Activated CD8-positive, alpha-beta memory T cell treated with anti-CD3 and anti-CD28 coated beads for 1 hour (primary cell): ENCODE data around the gene CHD1.
A peak's percentile ranks its signal among the peaks of the same experiment; 100 is the strongest.

Experiments used
- DNase-seq, 2 donors: peaks; one replicate each; pipeline ENCODE4 v3.0.0-alpha.2; 2020; ENCODE audit warnings: low read depth in 1 of 2; ENCODE audit errors: extremely low read depth in 1 of 2

The CHD1 gene

DNA sequence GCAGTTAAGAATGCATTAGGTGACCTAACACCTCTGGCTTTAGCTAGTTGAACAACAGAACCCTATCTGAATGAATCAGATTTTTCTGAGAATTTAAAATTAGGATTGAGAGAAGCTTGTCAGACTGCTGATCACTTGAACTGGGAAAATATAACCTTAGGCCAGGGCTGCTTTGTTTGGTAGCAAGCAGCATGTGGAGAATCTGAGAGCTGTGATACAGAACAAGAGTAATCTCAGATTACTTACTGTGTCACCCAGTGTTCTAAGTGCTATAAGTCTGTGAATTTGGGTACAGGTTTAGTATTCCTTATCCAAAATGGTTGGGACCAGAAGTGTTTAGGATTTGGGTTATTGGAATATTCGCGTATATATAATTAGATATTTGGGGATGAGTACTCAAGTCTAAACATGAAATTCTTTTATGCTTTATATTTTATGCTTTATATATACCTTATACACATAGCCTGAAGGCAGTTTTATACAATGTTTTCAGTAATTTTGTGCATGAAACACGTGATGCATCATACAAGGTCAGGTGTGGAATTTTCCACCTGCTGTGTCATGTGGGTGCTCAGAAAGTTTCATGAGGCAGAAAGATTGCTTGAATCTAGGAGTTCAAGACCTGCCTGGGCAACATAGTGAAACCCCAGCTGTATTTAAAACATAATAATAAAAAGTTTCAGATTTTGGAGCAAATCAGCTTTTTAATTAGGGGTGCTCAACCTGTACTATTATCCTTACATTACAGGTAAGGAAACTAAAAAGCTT, 8.3 kb upstream of the CHD1 start:
- DNase-seq: no peak

DNA sequence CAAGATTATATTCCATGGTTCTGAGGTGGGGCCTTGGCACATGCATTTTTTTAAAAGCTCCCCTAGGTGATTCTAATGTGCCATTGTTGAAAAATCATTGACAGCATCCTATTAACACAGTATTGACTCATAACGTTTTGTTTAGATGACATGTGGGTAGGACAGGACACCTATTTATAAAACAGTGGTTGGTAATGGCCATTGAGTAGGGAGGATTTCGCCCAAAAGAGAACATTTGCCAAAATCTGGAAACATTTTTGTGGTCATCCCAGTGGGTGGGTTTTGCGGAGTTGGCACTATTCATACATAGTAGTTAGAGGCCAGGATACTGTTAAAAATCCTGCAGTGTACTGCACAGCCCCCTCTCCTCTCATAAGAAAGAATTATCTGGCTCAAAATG, 6.4 kb upstream of the CHD1 start:
- no peak for DNase-seq

DNA sequence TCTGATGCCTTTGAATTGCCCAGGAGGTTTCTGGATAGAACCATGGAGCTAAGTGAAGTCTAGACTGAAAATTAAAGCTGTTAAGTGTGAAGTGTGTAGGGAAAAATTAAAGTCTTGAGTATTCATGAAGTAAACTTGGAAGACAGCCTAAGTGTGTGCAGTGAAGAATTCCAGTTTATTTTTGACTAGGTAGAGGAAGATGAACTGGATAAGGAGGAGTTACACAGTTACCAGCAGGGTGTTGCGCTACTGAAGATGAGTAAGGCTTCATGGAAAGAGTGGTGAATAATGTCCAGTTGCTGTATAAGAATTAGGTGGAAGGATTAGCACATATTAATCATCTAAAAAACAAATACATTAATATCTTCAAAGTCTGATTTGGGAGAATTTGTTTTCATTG, 5.7 kb upstream of the CHD1 start:
- DNase-seq: no peak

DNA sequence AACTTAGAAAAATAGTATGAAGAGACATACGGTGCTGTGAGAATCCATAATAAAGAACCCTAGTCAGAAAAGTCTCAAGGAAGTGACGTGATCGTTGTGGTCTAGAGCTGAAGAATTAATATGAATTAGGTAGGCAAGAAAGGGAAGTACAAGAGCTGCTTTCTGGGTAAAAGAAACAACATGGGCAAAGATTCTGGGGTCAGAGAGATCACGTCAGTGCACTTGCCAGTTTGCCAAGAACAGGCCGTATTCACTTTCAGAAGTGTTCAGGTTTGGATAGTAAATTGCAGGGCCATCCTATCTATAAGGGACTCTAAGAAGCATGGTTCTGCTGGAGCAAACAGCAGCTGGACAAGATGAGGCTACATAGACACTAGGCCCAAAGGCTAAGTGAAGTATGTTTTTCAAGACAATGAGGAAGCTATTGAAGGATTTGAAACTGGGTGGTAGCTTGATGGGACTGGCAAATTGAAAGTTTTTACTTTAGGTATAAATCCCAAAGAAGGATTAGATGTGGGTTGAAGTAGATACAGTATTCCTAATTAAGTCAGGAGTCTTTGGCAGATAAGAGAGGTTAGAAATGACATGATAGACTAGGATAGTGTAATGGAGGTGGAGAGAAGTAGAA, 4.8 kb upstream of the CHD1 start:
- DNase-seq: no peak

DNA sequence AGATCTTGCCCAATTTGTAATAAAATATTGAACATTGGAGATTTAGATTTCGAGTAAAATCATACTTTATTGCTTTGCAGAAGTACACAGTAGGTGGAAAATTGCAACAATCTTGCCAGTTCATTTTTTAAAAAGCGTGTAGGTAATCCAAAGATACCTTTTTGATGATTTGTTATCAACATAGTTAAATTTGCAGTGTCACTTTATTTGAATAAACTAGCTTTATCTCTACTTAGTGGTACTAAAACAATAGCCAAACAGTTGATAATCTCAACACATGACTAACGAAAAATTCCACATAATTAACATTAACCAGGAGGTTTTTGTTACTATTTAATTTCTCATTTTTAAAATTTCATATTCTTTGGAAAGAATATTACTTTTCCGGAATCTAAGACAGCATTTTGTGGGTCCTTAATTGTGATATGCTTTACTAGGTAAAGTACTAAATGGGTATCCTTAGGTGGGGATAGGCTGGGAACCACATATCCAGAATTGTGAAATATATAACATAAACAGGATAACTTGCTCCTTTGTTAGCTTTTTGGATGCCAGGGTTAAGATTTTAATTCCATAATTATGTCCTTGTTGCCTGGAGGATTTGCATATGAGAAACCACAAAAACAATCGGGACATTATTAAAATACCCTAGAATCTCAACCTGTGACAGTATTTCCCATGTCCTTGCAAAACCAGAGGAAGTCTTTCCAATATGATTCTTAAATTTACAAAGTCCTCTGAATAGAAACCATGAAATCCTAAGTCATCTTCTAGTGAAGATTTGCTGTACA, 2.4 kb upstream of the CHD1 start:
- DNase-seq: no peak

DNA sequence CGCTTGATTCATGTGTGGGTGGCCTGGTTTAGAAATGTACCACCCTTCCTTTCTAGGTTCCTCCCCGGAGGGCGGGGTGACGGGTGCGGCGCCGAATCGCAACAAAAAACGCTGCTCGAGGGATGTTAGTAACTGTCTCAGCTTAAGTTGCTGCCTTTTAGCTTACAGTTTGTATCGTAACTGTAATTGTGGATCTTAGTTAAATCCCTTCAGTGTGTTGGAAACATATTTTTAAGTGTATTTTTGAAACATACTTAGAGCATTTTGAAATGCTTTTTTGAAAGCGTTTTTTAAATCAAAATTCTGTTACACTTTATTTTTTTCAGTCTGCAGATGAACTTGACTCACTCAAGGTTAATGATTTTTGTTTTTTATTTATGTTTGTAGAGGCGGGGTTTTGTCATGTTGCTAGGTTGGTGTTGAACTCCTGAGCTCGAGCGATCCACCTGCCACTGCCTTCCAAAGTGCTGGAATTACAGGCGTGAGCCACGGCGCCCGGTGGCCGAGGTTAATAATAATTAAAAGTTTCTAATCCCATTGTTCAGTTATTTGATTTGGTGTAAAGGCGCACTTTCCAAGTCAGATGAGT, 997 bp upstream of the CHD1 start:
- no peak for DNase-seq

DNA sequence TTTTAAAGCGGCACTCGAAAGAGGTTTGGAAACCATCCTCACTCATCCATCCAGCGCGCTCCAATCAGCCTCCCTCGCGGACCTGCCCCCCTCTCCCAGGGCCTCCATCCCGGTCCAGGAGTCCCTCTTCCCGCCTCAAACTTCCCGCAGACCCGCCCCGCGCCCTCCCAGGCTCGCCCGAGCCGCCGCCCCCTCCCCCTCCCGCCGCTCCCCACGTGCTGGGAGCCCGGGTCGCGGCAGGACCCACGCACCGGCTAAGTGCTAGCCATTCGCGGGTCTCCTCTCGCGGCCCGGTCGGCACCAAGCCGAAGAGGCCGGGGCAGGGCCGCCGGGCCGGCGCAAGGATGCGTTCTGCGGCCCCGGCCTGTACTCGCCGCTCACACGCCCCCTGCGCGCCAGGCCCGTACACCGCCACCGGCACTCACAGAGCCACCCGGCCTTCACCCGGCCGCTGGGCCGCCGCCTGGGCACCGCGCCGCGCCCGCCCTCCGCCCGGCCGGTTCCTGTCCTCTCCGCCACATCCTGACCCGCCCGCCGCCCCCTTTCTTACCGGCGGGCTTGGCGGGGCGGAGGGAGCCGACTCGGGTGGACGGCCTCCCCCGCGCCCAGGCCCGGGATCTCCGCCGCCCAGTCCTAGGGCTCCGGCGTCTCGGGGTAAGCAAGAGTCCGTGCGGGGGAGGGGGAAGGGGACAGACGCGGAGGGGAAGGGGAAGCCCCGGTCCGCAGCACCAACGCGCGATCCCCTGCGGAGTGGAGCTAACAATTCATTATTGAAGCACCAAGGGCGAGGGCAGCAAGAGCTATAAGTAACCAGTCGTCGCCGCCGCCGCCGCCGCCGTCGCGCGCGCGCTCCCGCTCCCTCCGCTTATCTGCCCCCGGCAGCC, 576 bp downstream of the CHD1 start:
- peak in 1 of 2 donors; percentile 27 for DNase-seq

DNA sequence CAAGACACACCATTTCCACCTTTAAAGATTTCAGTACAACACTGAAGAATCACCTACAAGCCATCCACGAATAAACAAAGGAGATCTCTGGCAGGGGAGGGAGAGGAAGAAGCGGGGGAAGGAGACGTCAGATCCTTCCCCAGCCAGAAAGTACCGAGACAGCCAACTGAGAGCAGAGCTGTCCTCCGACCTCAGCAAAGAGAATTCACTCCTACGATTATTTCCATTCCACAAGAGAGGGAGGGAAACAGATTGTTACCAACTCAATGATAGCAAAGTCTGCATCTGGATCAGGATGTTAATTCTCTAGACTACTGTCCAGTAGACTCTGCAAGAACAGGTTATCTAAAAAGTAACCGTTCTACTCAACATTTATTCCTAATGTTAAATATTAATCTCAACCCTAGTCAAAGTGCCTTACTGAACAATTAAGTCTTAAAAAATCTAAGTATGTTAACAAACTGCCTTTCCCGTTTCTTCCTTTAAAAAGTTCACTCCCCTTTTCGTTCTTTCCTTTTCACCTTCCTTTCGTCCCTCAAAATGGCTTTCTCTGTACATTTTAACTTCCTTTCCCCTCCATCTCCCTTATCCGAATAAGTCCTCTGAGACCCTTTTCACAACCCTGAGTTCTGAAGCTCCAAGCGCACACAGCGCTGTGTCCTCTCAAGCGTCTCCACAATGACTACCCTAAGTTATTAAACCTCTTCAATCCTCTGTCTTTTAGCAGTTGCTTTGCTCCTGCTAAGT, 1.4 kb downstream of the CHD1 start:
- DNase-seq: peak in 1 of 2 donors; percentile 25

DNA sequence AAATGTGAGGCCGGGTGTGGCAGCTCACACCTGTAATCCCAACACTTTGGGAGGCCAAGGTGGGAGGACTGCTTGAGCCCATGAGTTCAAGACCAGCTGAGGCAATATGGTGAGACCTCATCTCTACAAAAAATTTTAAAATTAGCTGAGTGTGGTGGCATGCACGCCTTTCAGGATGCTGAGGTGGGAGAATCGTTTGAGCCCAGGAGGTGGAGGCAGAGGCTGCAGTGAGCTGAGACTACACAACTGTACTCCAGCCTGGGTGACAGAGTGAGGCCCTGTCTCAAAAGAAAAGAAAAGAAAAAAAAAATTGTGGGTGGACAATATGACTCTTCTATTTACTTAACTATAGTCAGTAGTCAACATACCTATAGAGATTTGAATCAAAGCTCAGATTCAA, 4.8 kb downstream of the CHD1 start:
- no peak for DNase-seq

DNA sequence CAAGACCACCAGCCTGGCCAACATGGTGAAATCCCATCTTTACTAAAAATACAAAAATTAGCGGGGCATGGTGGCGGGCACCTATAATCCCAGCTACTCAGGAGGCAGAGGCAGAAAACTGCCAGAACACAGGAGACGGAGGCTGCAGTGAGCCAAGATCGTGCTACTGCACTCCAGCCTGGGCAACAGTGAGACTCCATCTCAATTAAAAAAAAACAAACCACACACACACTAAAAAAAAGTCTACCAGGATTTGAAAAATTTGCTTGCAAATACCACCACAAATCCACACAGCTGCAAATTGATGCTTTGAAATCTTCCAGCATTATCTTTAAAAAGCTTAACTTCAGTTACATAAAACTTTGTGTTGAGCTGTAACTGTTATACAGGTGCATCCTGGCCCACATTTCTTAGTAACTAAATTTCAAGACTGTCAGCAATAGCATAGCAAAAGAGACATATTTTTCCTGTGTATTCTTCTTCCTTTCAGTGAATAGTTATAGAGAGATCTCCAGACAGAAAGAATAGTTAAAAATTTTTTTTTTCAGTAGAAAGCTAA, 6.8 kb downstream of the CHD1 start:
- no peak for DNase-seq

DNA sequence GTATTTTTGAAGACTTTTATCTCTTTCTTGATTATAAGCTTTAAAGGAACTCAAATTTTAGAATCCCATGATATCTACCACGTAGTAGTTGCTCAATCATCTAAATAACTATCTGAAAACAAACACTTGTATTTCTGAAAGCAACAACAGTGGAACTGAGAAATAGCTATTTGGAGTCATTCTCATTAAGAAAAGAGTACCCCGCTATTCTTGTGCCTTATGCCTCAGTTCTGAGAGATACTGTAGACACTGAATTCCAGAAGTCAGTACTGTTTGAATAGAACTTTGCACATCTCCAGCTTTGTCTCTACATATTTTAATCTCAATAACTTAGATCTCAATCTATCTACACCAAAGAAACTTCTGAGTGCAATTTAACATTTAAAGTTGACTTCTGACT, 11.4 kb downstream of the CHD1 start:
- DNase-seq: no peak

DNA sequence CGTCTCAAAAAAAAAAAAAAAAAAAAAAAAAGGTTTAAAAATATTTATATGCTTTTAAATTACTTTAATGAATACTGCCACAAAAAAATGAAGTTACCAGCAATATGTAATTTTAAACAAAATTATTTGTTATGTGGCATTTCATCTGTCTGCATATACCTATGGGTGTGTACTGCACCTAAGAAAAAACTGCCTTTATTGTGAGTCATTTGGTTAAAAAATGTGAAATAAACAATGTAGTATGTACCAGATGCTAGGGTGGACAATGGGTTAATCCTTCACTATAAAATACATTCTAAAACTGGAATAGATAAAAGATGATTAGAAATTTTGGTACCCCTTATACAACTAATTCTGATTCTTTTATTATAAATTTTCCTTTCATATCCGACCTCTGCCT, 12.3 kb downstream of the CHD1 start:
- DNase-seq: no peak

DNA sequence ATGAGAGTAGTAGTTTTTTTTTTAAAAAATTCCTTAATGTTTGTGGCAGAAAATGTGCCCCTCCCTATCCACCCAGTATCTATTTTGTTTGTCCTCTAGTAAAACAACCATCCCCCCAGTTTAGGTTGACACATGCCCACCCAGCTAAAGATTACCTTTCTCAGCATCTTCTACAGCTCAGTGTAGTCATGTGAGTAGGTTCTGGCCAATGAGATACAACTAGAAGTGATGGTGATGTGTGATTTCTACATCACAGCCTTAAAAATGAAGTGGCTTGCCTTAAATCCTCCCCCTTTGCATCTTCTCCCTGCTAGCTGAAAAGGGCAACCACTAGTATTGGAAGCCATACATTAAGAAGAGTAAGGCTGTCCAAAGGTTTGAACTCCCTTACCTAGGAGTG, 14.9 kb downstream of the CHD1 start:
- DNase-seq: no peak

DNA sequence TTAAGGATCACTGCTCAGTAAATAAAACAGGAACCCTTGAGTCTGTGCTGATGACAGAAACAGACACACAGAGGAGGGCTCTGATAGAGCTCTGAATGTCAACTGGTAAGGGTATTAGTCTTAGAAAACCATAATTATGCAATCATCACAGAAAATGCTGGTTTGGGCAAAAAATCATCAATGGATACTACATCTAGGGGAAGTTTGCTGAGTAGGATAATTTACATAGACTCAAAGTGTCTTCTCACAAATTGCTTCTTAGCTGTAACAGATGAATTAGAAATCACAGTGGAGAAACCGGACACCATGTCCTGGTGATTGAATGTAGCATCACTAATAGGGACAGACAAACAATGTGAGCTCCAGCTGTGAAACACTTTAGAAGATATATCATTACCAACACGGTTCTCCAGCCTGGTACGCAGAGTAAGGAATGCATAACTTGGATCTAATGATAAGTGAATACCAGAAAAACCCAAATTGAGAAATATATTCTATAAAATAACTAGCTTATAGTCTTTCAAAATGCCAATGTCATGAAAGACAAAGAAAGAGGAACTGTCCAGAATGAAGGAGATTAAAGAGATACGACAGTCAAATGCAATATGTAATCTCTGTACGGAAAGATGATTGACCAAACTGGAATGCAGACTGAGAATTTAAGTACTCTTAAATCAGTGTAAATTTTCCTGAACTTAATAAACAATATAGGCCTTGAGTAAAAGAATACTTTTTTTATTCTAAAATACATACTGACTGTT, 17.3 kb downstream of the CHD1 start:
- DNase-seq: no peak

DNA sequence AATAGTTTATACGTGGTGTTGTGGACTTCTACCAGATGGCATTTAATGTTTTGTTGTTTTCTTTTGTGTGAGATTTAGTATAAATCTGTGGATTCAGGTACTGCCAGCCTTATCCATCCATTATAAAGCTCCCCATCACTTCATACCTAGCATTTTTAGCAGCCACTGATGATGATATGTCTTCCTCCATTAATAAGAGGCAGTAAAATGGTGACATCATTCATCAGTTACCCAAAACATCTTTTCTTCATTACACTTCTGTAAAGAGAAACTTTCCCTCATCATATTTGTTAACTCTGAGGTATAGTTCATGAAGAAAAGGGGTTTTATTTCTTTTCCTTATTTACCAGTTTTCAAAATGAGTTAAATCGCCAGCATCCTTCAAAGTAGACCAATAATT, 19.4 kb downstream of the CHD1 start:
- no peak for DNase-seq

DNA sequence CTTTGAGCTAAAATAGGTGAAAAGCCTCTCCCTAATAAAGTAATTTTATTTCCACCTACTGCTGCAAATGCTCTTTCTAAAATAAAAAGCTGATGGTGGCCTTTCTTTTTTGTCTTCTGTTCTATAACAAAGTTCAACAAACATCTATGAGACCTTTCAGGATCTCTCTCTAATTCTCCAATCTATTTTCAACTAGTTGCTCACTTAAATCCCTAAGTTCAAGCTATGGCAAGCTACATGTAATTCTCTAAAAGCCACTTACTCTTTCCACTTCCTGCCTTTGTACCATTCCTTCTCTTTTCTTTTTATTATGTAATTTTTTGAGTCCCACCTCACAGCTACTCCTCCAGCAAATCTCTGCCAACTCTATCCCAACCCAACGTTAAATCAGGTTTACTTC, 20.9 kb downstream of the CHD1 start:
- no peak for DNase-seq

DNA sequence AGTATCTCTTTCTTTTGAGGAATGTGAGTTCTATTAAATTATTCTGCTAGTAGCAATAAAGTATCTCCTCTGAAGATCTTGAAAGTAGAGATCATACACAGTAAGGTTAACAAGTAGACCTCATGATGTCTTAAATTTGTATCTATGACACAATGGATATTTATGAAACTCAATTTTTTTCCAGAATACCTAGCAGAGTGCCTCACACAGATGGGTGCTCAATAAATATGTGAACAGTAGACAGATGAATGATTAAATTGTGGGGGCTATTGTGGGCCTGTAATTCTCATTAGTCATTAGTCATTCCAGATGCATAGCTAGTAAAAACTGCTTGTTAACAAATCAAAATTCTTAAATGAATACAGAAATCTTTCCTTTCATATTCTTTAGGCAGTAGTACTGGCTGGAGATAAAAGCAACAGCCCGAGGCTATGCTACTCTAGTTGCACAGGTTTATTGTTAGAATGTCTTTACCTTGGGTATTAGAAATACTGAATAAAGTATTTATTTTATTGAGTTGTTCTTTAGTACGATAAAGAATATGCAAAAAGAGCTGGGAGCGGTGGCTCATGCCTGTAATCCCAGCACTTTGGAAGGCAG, 22.0 kb downstream of the CHD1 start:
- DNase-seq: no peak

DNA sequence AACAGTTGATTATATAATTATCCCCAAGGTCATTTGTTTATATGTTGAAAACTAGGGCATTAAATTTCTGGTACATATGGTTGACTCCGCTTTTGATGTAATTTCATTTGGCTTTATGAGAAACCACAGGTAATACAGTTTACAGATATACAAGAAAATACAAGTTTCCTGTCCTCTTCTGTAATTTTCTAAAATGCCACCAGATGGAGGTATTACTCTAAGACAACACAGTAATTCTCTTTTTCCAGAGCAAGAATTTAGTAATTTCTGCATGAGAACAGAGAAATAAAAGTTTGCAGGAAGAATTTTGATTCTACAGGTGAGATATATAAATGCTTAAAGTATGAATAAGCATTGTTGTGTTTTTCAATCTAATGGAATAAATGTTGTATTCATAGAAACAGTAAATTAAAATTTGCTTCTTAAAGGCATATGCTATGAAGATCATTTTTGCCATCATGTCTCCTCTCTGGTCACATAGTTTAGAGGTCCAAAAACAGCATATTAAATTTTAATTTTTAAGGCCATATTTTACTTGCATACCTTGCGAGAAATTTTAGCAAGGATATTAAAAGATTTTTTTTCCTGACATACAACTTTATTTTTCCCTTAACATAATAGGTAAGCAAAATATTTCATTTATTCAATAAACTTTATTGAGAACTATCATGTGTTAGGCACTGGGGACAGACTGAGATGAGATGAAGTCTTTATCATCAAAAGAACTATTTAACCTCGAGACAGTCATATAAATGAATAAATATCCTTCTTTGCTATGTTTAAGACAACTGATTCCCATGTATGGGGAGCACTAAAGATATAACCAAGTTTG, 22.7 kb downstream of the CHD1 start:
- DNase-seq: no peak
